Measurements from ENCODE around the gene SDK1.

SDK1 gene

GRCh38 chr7:4211261-4211660, 910.2 kb downstream of the SDK1 start:
- TF ChIP-seq ZNF654 (tag by site-specific recombination; IDR thresholded peaks at IDR 0.05; ENCODE audit: low read depth): no peak
- TF ChIP-seq ZFP69B (tag by site-specific recombination; IDR thresholded peaks at IDR 0.05): no peak
- TF ChIP-seq ZNF560 (tag by site-specific recombination; IDR thresholded peaks at IDR 0.05; ENCODE audit: borderline replicate concordance): no peak
- no peak for TF ChIP-seq ZNF48 (tag by site-specific recombination; IDR thresholded peaks at IDR 0.05)
- TF ChIP-seq ZNF354C (tag by site-specific recombination; IDR thresholded peaks at IDR 0.05; ENCODE audit: borderline replicate concordance, low read depth): no peak
- TF ChIP-seq ZNF791 (tag by site-specific recombination; IDR thresholded peaks at IDR 0.05): no peak
- TF ChIP-seq ZNF518A (tag by site-specific recombination; conservative IDR thresholded peaks at IDR 0.05; ENCODE audit: low read depth): no peak
- no peak for TF ChIP-seq ZNF521 (tag by site-specific recombination; IDR thresholded peaks at IDR 0.05)
- no peak for TF ChIP-seq ZNF366 (tag by site-specific recombination; conservative IDR thresholded peaks at IDR 0.05)
- TF ChIP-seq ZNF221 (tag by site-specific recombination; IDR thresholded peaks at IDR 0.05; ENCODE audit: borderline replicate concordance): no peak
- TF ChIP-seq PRDM4 (tag by site-specific recombination; IDR thresholded peaks at IDR 0.05): no peak
- TF ChIP-seq ZNF558 (tag by site-specific recombination; IDR thresholded peaks at IDR 0.05): no peak
- TF ChIP-seq ZFP3 (tag by site-specific recombination; IDR thresholded peaks at IDR 0.05; ENCODE audit: low read depth): no peak
- TF ChIP-seq ZNF660 (tag by site-specific recombination; IDR thresholded peaks at IDR 0.05): no peak
- no peaks in the 10 kb centered on the region for H3K4me1 ChIP-seq (ENCODE audit: control insufficient read depth, insufficient read depth, low read length)
- no peak overlapping the region for H3K4me3 ChIP-seq (ENCODE audit: low read depth, low read length)
- CTCF ChIA-PET: no interaction called here
- POLR2A ChIA-PET: no interaction called here
- no peak overlapping the region for H3K27ac ChIP-seq (ENCODE audit: extremely low read depth, low read depth, low read length)
- no peaks in the 10 kb centered on the region for H3K36me3 ChIP-seq (ENCODE audit: control insufficient read depth in 2 of 2, insufficient read depth in 1 of 2, low read length in 2 of 2)
- no peaks in the 10 kb centered on the region for H3K9me3 ChIP-seq (ENCODE audit: control insufficient read depth, insufficient read depth, low read depth, low read length)

- Histone ChIP-seq H3K9me3 (ENCODE audit: control insufficient read depth, insufficient read depth, low read depth, low read length) (no peaks in the 10 kb centered on the region), H3K4me1 (ENCODE audit: control insufficient read depth, insufficient read depth, low read length) (no peaks in the 10 kb centered on the region), H3K27ac (ENCODE audit: extremely low read depth, low read depth, low read length) (no peak overlapping the region), H3K36me3 (ENCODE audit: control insufficient read depth in 2 of 2, insufficient read depth in 1 of 2, low read length in 2 of 2) (no peaks in the 10 kb centered on the region), H3K4me3 (ENCODE audit: low read depth, low read length) (no peak overlapping the region)
- ChIA-PET CTCF (interaction anchor here (1.0 kb wide), 1 partner anchor 109 kb away, joined by 3 read pairs; no protein-coding TSS in a partner anchor), POLR2A (no interaction called here)
- TF ChIP-seq ZBTB20 (tag by site-specific recombination; IDR thresholded peaks at IDR 0.05) (no peak), ZFP3 (tag by site-specific recombination; IDR thresholded peaks at IDR 0.05; ENCODE audit: low read depth) (no peak), ZNF146 (tag by site-specific recombination; IDR thresholded peaks at IDR 0.05) (no peak), TCF7L2 (IDR thresholded peaks at IDR 0.05; ENCODE audit: borderline replicate concordance, low read depth, low read length) (no peak), SCRT1 (tag by site-specific recombination; IDR thresholded peaks at IDR 0.05; ENCODE audit: borderline replicate concordance) (no peak), ZSCAN18 (tag by site-specific recombination; IDR thresholded peaks at IDR 0.05) (no peak), FEZF1 (tag by site-specific recombination; IDR thresholded peaks at IDR 0.05) (no peak), ZSCAN30 (tag by site-specific recombination; IDR thresholded peaks at IDR 0.05) (no peak), ZBTB11 (tag by site-specific recombination; conservative IDR thresholded peaks at IDR 0.05; ENCODE audit: low read depth) (no peak), ZBTB7A (tag by site-specific recombination; IDR thresholded peaks at IDR 0.05; ENCODE audit: low read depth) (no peak)
These were observed 911.3 kb downstream of the SDK1 start for GRCh38 chr7:4212376-4212775.

All from HEK293 (cell line).